Activated naive CD8-positive, alpha-beta T cell (primary cell): Measurements from ENCODE around the gene TNFRSF8.

ENCODE experiments used
- H3K27ac Mint-ChIP-seq: one replicate; pipeline ENCODE4 v1.8.0; 2021; ENCODE audit warnings: mixed read lengths
- H3K27me3 Mint-ChIP-seq: one replicate; pipeline ENCODE4 v1.8.0; 2021; ENCODE audit warnings: mixed read lengths
- H3K36me3 Mint-ChIP-seq: one replicate; pipeline ENCODE4 v1.8.0; 2021; ENCODE audit warnings: mixed read lengths
- H3K4me1 Mint-ChIP-seq: one replicate; pipeline ENCODE4 v1.8.0; 2021; ENCODE audit warnings: low read depth, mixed read lengths
- H3K4me3 Mint-ChIP-seq: one replicate; pipeline ENCODE4 v1.8.0; 2021; ENCODE audit warnings: mild to moderate bottlenecking, mixed read lengths
- H3K9me3 Mint-ChIP-seq: one replicate; pipeline ENCODE4 v1.8.0; 2021; ENCODE audit warnings: low read depth, mixed read lengths

TNFRSF8 gene

GRCh38 chr1:12165342-12165741 lies 102.2 kb downstream of the TNFRSF8 start:
- Mint-ChIP-seq H3K9me3 (no peaks in the 10 kb centered on the region), H3K4me3 (no peak overlapping the region)

GRCh38 chr1:12166834-12167492 lies 103.9 kb downstream of the TNFRSF8 start, which contains the start of gene TNFRSF1B:
TSS of gene TNFRSF1B (plus strand) at chr1:12166991. CDS start at chr1:12167092, 101 bp downstream.
- Mint-ChIP-seq H3K4me3 (peak within 1 kb of the TSS; percentile 100), H3K27me3 (no peaks in the 10 kb centered on the region), H3K4me1 (peaks cover 57% of the 10 kb centered on the region), H3K27ac (peak within 1 kb of the TSS; percentile 100), H3K9me3 (peaks cover 4% of the 10 kb centered on the region), H3K36me3 (peaks cover 12% of the 10 kb centered on the region)

More at GRCh38 chr1:12165342-12165741, 102.2 kb downstream of the TNFRSF8 start:
- Mint-ChIP-seq H3K36me3 (peaks cover 5% of the 10 kb centered on the region), H3K27ac (no peak overlapping the region), H3K4me1 (peaks cover 62% of the 10 kb centered on the region), H3K27me3 (no peaks in the 10 kb centered on the region)

- Mint-ChIP-seq H3K4me1 (peaks cover 57% of the 10 kb centered on the region), H3K36me3 (peaks cover 12% of the 10 kb centered on the region), H3K9me3 (peaks cover 4% of the 10 kb centered on the region), H3K4me3 (peak overlapping the region; percentile 100), H3K27me3 (no peaks in the 10 kb centered on the region), H3K27ac (peak overlapping the region; percentile 100)
These were observed 104.7 kb downstream of the TNFRSF8 start for GRCh38 chr1:12167493-12168429.

- Mint-ChIP-seq H3K4me3 (peak overlapping the region; percentile 100), H3K27me3 (no peaks in the 10 kb centered on the region), H3K36me3 (peaks cover 12% of the 10 kb centered on the region), H3K27ac (peak overlapping the region; percentile 100), H3K4me1 (peaks cover 56% of the 10 kb centered on the region), H3K9me3 (peaks cover 4% of the 10 kb centered on the region)
These were observed 105.5 kb downstream of the TNFRSF8 start for GRCh38 chr1:12168451-12169160.

GRCh38 chr1:12169442-12170135 lies 106.5 kb downstream of the TNFRSF8 start:
- Mint-ChIP-seq H3K27me3 (no peaks in the 10 kb centered on the region), H3K27ac (peak overlapping the region; percentile 68), H3K9me3 (peaks cover 4% of the 10 kb centered on the region), H3K36me3 (peaks cover 14% of the 10 kb centered on the region), H3K4me3 (peak overlapping the region; percentile 100), H3K4me1 (peaks cover 66% of the 10 kb centered on the region)

GRCh38 chr1:12170263-12170671 lies 107.2 kb downstream of the TNFRSF8 start:
- peaks cover 4% of the 10 kb centered on the region for H3K9me3 Mint-ChIP-seq
- peaks cover 68% of the 10 kb centered on the region for H3K4me1 Mint-ChIP-seq
- H3K36me3 Mint-ChIP-seq, result peaks cover 14% of the 10 kb centered on the region
- H3K27ac Mint-ChIP-seq, result peak overlapping the region; percentile 68
- H3K4me3 Mint-ChIP-seq, result peak overlapping the region; percentile 100
- no peaks in the 10 kb centered on the region for H3K27me3 Mint-ChIP-seq

GRCh38 chr1:12171206-12172041 lies 108.3 kb downstream of the TNFRSF8 start:
- Mint-ChIP-seq H3K27ac (peak overlapping the region; percentile 97), H3K9me3 (peaks cover 4% of the 10 kb centered on the region), H3K27me3 (no peaks in the 10 kb centered on the region), H3K4me1 (peaks cover 77% of the 10 kb centered on the region), H3K4me3 (peak overlapping the region; percentile 77), H3K36me3 (peaks cover 14% of the 10 kb centered on the region)

GRCh38 chr1:12172042-12172851 lies 109.1 kb downstream of the TNFRSF8 start:
- Mint-ChIP-seq H3K27ac (peak overlapping the region; percentile 97), H3K9me3 (peaks cover 4% of the 10 kb centered on the region), H3K4me1 (peaks cover 80% of the 10 kb centered on the region), H3K4me3 (peak overlapping the region; percentile 77), H3K27me3 (no peaks in the 10 kb centered on the region), H3K36me3 (peaks cover 16% of the 10 kb centered on the region)

- peak overlapping the region; percentile 77 for H3K4me3 Mint-ChIP-seq
- no peaks in the 10 kb centered on the region for H3K27me3 Mint-ChIP-seq
- H3K27ac Mint-ChIP-seq, result peak overlapping the region; percentile 97
- peaks cover 4% of the 10 kb centered on the region for H3K9me3 Mint-ChIP-seq
- peaks cover 12% of the 10 kb centered on the region for H3K36me3 Mint-ChIP-seq
- peaks cover 84% of the 10 kb centered on the region for H3K4me1 Mint-ChIP-seq
These were observed 110.0 kb downstream of the TNFRSF8 start for GRCh38 chr1:12173041-12173509.

- peaks cover 4% of the 10 kb centered on the region for H3K9me3 Mint-ChIP-seq
- peaks cover 15% of the 10 kb centered on the region for H3K36me3 Mint-ChIP-seq
- H3K27ac Mint-ChIP-seq, result peak overlapping the region; percentile 97
These were observed 110.6 kb downstream of the TNFRSF8 start for GRCh38 chr1:12173631-12174121.

GRCh38 chr1:12174924-12175810 lies 112.1 kb downstream of the TNFRSF8 start:
- peaks cover 4% of the 10 kb centered on the region for H3K9me3 Mint-ChIP-seq
- H3K4me3 Mint-ChIP-seq, result peak overlapping the region; percentile 77
- H3K27me3 Mint-ChIP-seq, result no peaks in the 10 kb centered on the region
- peak overlapping the region; percentile 97 for H3K27ac Mint-ChIP-seq
- H3K36me3 Mint-ChIP-seq, result peaks cover 15% of the 10 kb centered on the region
- H3K4me1 Mint-ChIP-seq, result peaks cover 89% of the 10 kb centered on the region

More at GRCh38 chr1:12173631-12174121, 110.6 kb downstream of the TNFRSF8 start:
- peak overlapping the region; percentile 77 for H3K4me3 Mint-ChIP-seq
- no peaks in the 10 kb centered on the region for H3K27me3 Mint-ChIP-seq
- peaks cover 89% of the 10 kb centered on the region for H3K4me1 Mint-ChIP-seq
